Common myeloid progenitor, CD34-positive (primary cell): Measurements from ENCODE around the gene SWT1.
"Not testable (repeated sequence)": the region's sequence is repeated elsewhere in the genome, so short reads cannot be mapped to it uniquely, and the experiment has no call there.

Experiments
- CTCF ChIA-PET: fragments of 350-600 bp; sonication (Branson Sonifier 250); formaldehyde crosslinking; loops from one replicate; lab custom pipeline; 2021; ENCODE audit warnings: antibody characterized with exemption; lab: Charles Lee
- POLR2A ChIA-PET: fragments of 350-600 bp; sonication (Branson Sonifier 250); formaldehyde crosslinking; loops from one replicate; lab custom pipeline; 2021; ENCODE audit warnings: antibody characterized with exemption; lab: Charles Lee
- DNase-seq, 3 donors: peaks; one replicate each; pipeline versions ENCODE4 v3.0.0 to v3.0.0-alpha.2; 2013
- H3K27ac ChIP-seq, 2 experiments: 1 replicate in 1 of 2; 2 replicates in 1 of 2; pipeline ENCODE4 v1.7.0; 2013; ENCODE audit warnings: inconsistent platforms in 2 of 2, low read length in 2 of 2, mild to moderate bottlenecking in 2 of 2, low read depth in 1 of 2, moderate library complexity in 1 of 2; ENCODE audit not compliant: severe bottlenecking in 2 of 2, insufficient read depth in 1 of 2, poor library complexity in 1 of 2
- H3K27me3 ChIP-seq, 5 experiments: replicated peaks in 2 of 5; 1 replicate in 3 of 5; 2 replicates in 2 of 5; pipeline versions ENCODE4 v1.6.1 to v1.7.0; 2013; ENCODE audit warnings: low read length in 4 of 5, mild to moderate bottlenecking in 2 of 5, moderate library complexity in 2 of 5, inconsistent platforms in 1 of 5; ENCODE audit not compliant: insufficient read depth in 5 of 5, control insufficient read depth in 4 of 5
- H3K36me3 ChIP-seq, 4 experiments: 1 replicate in 2 of 4; 2 replicates in 2 of 4; pipeline versions ENCODE4 v1.6.1 to v1.7.0; 2013; ENCODE audit warnings: low read length in 3 of 4, control low read depth in 1 of 4, mild to moderate bottlenecking in 1 of 4; ENCODE audit not compliant: control insufficient read depth in 4 of 4, insufficient read depth in 4 of 4
- H3K4me1 ChIP-seq, 4 experiments: 1 replicate in 3 of 4; 2 replicates in 1 of 4; pipeline versions ENCODE4 v1.6.1 to v1.7.1; 2013; ENCODE audit warnings: low read length in 3 of 4, mild to moderate bottlenecking in 3 of 4, control low read depth in 1 of 4, inconsistent platforms in 1 of 4, moderate library complexity in 1 of 4; ENCODE audit not compliant: control insufficient read depth in 4 of 4, insufficient read depth in 4 of 4; ENCODE audit errors: control extremely low read depth in 1 of 4
- H3K4me3 ChIP-seq, 7 experiments: 1 replicate in 4 of 7; 2 replicates in 3 of 7; pipeline versions ENCODE4 v1.5.1 to v1.7.0; 2013; ENCODE audit warnings: mild to moderate bottlenecking in 7 of 7, low read length in 6 of 7, moderate library complexity in 6 of 7, inconsistent platforms in 2 of 7, low read depth in 2 of 7, control low read depth in 1 of 7; ENCODE audit not compliant: insufficient read depth in 4 of 7, control insufficient read depth in 1 of 7; ENCODE audit errors: extremely low read depth in 1 of 7
- H3K9me3 ChIP-seq, 5 experiments: 1 replicate in 4 of 5; 2 replicates in 1 of 5; pipeline versions ENCODE4 v1.6.1 to v1.7.1; 2013; ENCODE audit warnings: low read length in 4 of 5, mild to moderate bottlenecking in 2 of 5, inconsistent platforms in 1 of 5, low read depth in 1 of 5, moderate library complexity in 1 of 5; ENCODE audit not compliant: control insufficient read depth in 4 of 5, insufficient read depth in 2 of 5; ENCODE audit errors: control extremely low read depth in 1 of 5
- WGBS: methylation state at CpG from one replicate; pipeline ENCODE4 v1.1.5; 2013; ENCODE audit not compliant: insufficient coverage; 5-methylcytosine and 5-hydroxymethylcytosine counted together

Gene SWT1

GRCh38 chr1:185239861-185240260 is 82.9 kb downstream of the SWT1 start:
- Histone ChIP-seq H3K9me3 (no peaks in the 10 kb centered on the region), H3K36me3 (no peaks in the 10 kb centered on the region), H3K4me1 (no peaks in the 10 kb centered on the region), H3K27me3 (no peaks in the 10 kb centered on the region), H3K27ac (no peak overlapping the region), H3K4me3 (no peak overlapping the region)
- POLR2A ChIA-PET: no interaction called here
- CTCF ChIA-PET: interaction anchor here (0.6 to 3.3 kb wide), 4 partner anchors 20 to 603 kb away, joined by 3 to 19 read pairs (median 3); no protein-coding TSS in a partner anchor
- WGBS: 100% methylated on average over 1 of the region's 1 CpG
- no peak for DNase-seq

GRCh38 chr1:185241127-185241526 is 84.2 kb downstream of the SWT1 start:
- Histone ChIP-seq H3K4me3 (no peak overlapping the region), H3K27ac (no peak overlapping the region), H3K4me1 (no peaks in the 10 kb centered on the region), H3K36me3 (no peaks in the 10 kb centered on the region), H3K9me3 (no peaks in the 10 kb centered on the region), H3K27me3 (no peaks in the 10 kb centered on the region)
- POLR2A ChIA-PET: interaction anchor here (0.5 kb wide), 1 partner anchor 394 kb away, joined by 3 read pairs; no protein-coding TSS in a partner anchor
- DNase-seq: no peak
- CTCF ChIA-PET: interaction anchor here (1.0 to 1.8 kb wide), 3 partner anchors 9 to 429 kb away, joined by 4 to 5 read pairs (median 4); no protein-coding TSS in a partner anchor

DNA sequence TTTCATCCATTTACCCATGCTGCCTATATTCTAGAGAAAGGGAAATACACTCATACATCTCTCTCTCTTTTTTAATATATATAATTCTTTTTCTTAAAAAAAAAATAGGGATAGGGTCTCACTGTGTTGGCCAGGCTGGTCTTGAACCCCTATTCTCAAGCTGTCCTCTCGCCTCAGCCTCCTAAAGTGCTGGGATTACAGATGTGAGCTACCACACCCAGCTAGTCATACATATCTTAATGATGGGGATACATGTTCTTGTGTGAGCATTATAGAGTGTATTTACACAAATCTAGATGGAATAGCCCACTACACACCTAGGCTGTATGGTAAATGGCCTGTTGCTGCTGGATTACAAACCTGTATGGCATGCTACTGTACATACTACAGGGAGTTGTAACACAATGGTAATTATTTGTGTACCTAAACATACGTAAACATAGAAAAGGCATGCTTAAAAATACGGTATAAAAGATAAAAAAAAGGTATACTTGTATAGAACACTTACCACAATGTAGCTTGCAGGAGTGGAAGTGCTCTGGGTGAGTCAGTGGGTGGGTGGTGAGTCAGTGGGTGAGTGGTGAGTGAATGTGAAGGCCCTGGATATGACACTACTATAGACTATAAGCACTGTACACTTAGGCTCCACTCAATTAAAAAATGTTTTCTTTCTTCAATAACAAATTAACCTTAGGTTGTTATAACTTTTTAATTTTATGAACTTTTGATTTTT is 87.2 kb downstream of the SWT1 start:
- DNase-seq: peak in 2 of 3 donors; percentile 14 to 25
- H3K27me3 ChIP-seq: no peaks in the 10 kb centered on the region
- no peak overlapping the region for H3K4me3 ChIP-seq
- no peaks in the 10 kb centered on the region for H3K4me1 ChIP-seq
- no peaks in the 10 kb centered on the region for H3K9me3 ChIP-seq
- CTCF ChIA-PET: interaction anchor here (0.6 to 1.1 kb wide), 2 partner anchors 22 to 56 kb away, joined by 4 read pairs; no protein-coding TSS in a partner anchor
- POLR2A ChIA-PET: no interaction called here
- H3K36me3 ChIP-seq: no peaks in the 10 kb centered on the region
- WGBS: no CpG with 5 or more reads among the region's 3 CpGs
- H3K27ac ChIP-seq: no peak overlapping the region

- Histone ChIP-seq H3K9me3 (no peaks in the 10 kb centered on the region), H3K4me3 (no peak overlapping the region), H3K4me1 (peaks cover 0 to 1% (median 0%) of the 10 kb centered on the region in 4 experiments), H3K36me3 (no peaks in the 10 kb centered on the region), H3K27me3 (no peaks in the 10 kb centered on the region), H3K27ac (no peak overlapping the region)
- ChIA-PET POLR2A (no interaction called here), CTCF (no interaction called here)
- DNase-seq: no peak
- WGBS: 100% methylated on average over 1 of the region's 2 CpGs
These were observed 88.5 kb downstream of the SWT1 start for GRCh38 chr1:185245466-185245865.

DNA sequence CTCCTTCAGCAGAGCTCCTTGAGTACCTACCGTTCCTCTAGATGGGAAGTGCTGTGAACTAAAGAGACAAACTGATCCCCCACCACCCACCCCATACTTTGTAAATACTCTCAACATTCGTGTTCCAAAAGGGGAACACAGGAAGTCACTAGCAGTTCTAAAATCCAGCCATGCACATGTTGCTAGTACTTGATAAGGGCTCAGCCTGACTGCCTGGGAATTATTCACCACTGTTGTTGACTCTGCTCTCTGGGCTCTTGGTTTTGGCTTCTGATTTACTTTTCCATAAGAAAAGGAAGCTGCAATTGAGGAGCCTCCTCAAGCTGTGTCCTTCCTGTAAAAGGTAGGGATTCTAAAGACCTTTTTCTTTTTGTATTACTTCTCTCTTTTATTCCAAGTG is 92.6 kb downstream of the SWT1 start:
- Histone ChIP-seq H3K4me3 (no peak overlapping the region), H3K27me3 (no peaks in the 10 kb centered on the region), H3K36me3 (no peaks in the 10 kb centered on the region), H3K9me3 (no peaks in the 10 kb centered on the region), H3K27ac (peak overlapping the region in 1 of 2 experiments; percentile 8), H3K4me1 (peaks cover 0 to 1% (median 0%) of the 10 kb centered on the region in 4 experiments)
- ChIA-PET CTCF (interaction anchor here (1.0 to 2.2 kb wide), 4 partner anchors 9 to 420 kb away, joined by 3 to 7 read pairs (median 4); no protein-coding TSS in a partner anchor), POLR2A (no interaction called here)
- WGBS: 19% methylated on average over 2 of the region's 2 CpGs
- DNase-seq: peak in 2 of 3 donors; percentile 15 to 37

GRCh38 chr1:185250063-185250462 is 93.1 kb downstream of the SWT1 start:
- Histone ChIP-seq H3K27me3 (no peaks in the 10 kb centered on the region), H3K36me3 (no peaks in the 10 kb centered on the region), H3K27ac (no peak overlapping the region), H3K9me3 (no peaks in the 10 kb centered on the region), H3K4me1 (peaks cover 0 to 1% (median 0%) of the 10 kb centered on the region in 4 experiments), H3K4me3 (no peak overlapping the region)
- POLR2A ChIA-PET: interaction anchor here (0.5 kb wide), 1 partner anchor 690 kb away, joined by 6 read pairs; no protein-coding TSS in a partner anchor
- WGBS: 94% methylated on average over 4 of the region's 4 CpGs
- no peak for DNase-seq
- CTCF ChIA-PET: interaction anchor here (1.0 to 2.2 kb wide), 4 partner anchors 9 to 420 kb away, joined by 3 to 7 read pairs (median 4); no protein-coding TSS in a partner anchor

GRCh38 chr1:185251928-185252327 is 95.0 kb downstream of the SWT1 start:
- no CpG with 5 or more reads among the region's 4 CpGs for WGBS
- CTCF ChIA-PET, H3K27me3 ChIP-seq, H3K4me1 ChIP-seq, DNase-seq, H3K4me3 ChIP-seq, H3K9me3 ChIP-seq, H3K36me3 ChIP-seq, H3K27ac ChIP-seq, POLR2A ChIA-PET: not testable (repeated sequence)
